ENCODE results near the gene MAT2B. TPM values are rescaled to one million over a fixed set of nuclear protein-coding genes. Genes with fewer than 3 reads are reported as not detected.

MAT2B gene
- total RNA-seq, 1 experiment from 2014 or later, result 55.7 TPM

- TF ChIP-seq E2F5 (CRISPR knock-in tag; IDR thresholded peaks at IDR 0.05), result no peak
- ATAC-seq (no peak), DNase-seq (ENCODE audit: low spot score) (no peak)
- ChIA-PET CTCF (interaction anchor here (1.1 kb wide), 1 partner anchor 9 kb away, joined by 3 read pairs; the partner anchor contains the start of gene MAT2B), POLR2A (interaction anchor here (0.9 kb wide), 1 partner anchor 36 kb away, joined by 4 read pairs; the partner anchor contains the start of genes HMMR and NUDCD2)
- Mint-ChIP-seq H3K27me3 (ENCODE audit: low read depth) (no peaks in the 10 kb centered on the region), H3K9me3 (0 out of 2 replicates have a peak, but pooled peaks cover 4% of the 10 kb centered on the region), H3K36me3 (peaks cover 13% of the 10 kb centered on the region), H3K27ac (no peak overlapping the region), H3K4me3 (no peak overlapping the region), H3K4me1 (no peaks in the 10 kb centered on the region)
Observed at GRCh38 chr5:163496286-163496685, 9.1 kb upstream of the MAT2B start.

GRCh38 chr5:163497315-163497714 is 8.1 kb upstream of the MAT2B start:
- Mint-ChIP-seq H3K36me3 (peaks cover 5% of the 10 kb centered on the region; the same call in 1 of the 2 replicates), H3K4me3 (no peak overlapping the region), H3K9me3 (0 out of 2 replicates have a peak, but pooled peaks cover 4% of the 10 kb centered on the region), H3K4me1 (peaks cover under 1% of the 10 kb centered on the region), H3K27ac (no peak overlapping the region; the same call in 1 of the 2 replicates), H3K27me3 (ENCODE audit: low read depth) (no peaks in the 10 kb centered on the region)
- ChIA-PET POLR2A (no interaction called here), CTCF (no interaction called here)
- TF ChIP-seq MLX (CRISPR knock-in tag; IDR thresholded peaks at IDR 0.05), result no peak
- no peak for TF ChIP-seq ZNF423 (CRISPR knock-in tag; IDR thresholded peaks at IDR 0.05)
- no peak for TF ChIP-seq FOXP4 (CRISPR knock-in tag; IDR thresholded peaks at IDR 0.05)
- no peak for TF ChIP-seq ERG (CRISPR knock-in tag; IDR thresholded peaks at IDR 0.05)
- ATAC-seq, result no peak
- DNase-seq (ENCODE audit: low spot score), result no peak

GRCh38 chr5:163498886-163499285 is 6.5 kb upstream of the MAT2B start:
- no peak for DNase-seq (ENCODE audit: low spot score)
- Mint-ChIP-seq H3K27ac (no peak overlapping the region), H3K9me3 (0 out of 2 replicates have a peak, but pooled peaks cover 4% of the 10 kb centered on the region), H3K27me3 (ENCODE audit: low read depth) (no peaks in the 10 kb centered on the region), H3K36me3 (no peaks in the 10 kb centered on the region; the same call in 1 of the 2 replicates), H3K4me1 (peaks cover 10% of the 10 kb centered on the region), H3K4me3 (no peak overlapping the region)
- CTCF ChIA-PET, result interaction anchor here (1.0 kb wide), 1 partner anchor 10 kb away, joined by 7 read pairs; no protein-coding TSS in a partner anchor
- no peak for ATAC-seq
- POLR2A ChIA-PET, result interaction anchor here (1.3 kb wide), 1 partner anchor 38 kb away, joined by 3 read pairs; the partner anchor contains the start of gene HMMR
- TF ChIP-seq TP53 (CRISPR knock-in tag; IDR thresholded peaks at IDR 0.05) (no peak), ZNF423 (CRISPR knock-in tag; IDR thresholded peaks at IDR 0.05) (no peak), NR2C2 (CRISPR knock-in tag; IDR thresholded peaks at IDR 0.05) (no peak), EMX1 (CRISPR knock-in tag; IDR thresholded peaks at IDR 0.05) (no peak), ZNF425 (CRISPR knock-in tag; conservative IDR thresholded peaks at IDR 0.05) (no peak), FOXP1 (CRISPR knock-in tag; IDR thresholded peaks at IDR 0.05; ENCODE audit: borderline replicate concordance) (no peak), IRF1 (CRISPR knock-in tag; IDR thresholded peaks at IDR 0.05) (no peak), ATF3 (CRISPR knock-in tag; conservative IDR thresholded peaks at IDR 0.05) (no peak)
